GM12873 (cell line): ENCODE data around the gene CISTR.

Source experiments
- TF ChIP-seq, protein P1 (sequence below): IDR thresholded peaks from 2 replicates; pipeline ENCODE4 v1.5.1; 2012; ENCODE audit warnings: low read depth, mild to moderate bottlenecking, moderate library complexity, low read length, control low read depth; ENCODE audit not compliant: insufficient read depth; ENCODE audit errors: missing control alignments

CISTR gene

DNA sequence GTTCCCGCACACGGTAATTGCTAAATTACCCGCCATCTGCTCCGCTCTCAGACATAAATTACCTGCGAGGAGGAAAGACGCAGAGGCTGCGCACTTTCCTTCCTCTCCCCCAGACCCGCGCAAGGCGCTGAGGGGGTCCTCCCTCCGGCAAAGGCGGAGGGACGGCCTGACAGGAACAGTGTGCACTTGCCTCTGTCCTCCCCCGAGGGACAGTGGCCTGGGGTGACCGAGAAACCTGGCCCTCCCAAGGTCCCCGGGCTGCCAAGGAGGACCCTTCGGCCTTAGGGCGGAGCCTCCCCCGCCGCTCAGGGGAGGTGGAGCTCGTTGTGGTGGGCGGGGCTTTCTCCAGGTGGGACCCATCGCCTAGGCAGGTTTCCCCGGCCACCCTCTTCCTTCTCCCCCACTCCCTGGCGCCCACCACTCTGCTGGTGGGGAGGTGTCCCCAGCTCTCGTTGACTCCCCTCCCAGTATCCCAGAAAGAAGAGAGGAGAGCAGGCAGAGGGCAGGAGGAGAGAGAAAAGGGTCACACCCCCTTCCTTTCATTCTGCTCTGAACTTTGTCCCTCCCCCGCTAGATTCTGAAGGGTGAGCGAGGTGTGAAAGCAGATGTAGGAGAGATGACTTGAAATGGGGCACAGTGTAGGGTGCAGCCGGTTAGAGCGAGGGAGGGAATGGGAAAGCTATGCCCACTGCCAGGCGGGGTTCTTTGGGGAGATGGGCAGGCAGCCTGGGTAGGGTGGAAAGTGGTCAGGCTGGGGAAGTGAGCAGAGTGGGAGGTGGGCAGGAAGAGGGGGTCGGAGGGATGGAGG is 13.2 kb downstream of the CISTR start:
- TF ChIP-seq, protein P1, sequence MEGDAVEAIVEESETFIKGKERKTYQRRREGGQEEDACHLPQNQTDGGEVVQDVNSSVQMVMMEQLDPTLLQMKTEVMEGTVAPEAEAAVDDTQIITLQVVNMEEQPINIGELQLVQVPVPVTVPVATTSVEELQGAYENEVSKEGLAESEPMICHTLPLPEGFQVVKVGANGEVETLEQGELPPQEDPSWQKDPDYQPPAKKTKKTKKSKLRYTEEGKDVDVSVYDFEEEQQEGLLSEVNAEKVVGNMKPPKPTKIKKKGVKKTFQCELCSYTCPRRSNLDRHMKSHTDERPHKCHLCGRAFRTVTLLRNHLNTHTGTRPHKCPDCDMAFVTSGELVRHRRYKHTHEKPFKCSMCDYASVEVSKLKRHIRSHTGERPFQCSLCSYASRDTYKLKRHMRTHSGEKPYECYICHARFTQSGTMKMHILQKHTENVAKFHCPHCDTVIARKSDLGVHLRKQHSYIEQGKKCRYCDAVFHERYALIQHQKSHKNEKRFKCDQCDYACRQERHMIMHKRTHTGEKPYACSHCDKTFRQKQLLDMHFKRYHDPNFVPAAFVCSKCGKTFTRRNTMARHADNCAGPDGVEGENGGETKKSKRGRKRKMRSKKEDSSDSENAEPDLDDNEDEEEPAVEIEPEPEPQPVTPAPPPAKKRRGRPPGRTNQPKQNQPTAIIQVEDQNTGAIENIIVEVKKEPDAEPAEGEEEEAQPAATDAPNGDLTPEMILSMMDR: no peak

GRCh38 chr12:53737951-53738405 is 13.8 kb downstream of the CISTR start:
- TF ChIP-seq, protein P1: no peak

- TF ChIP-seq, protein P1: no peak
Observed at GRCh38 chr12:53737093-53737808, 14.5 kb downstream of the CISTR start.

- TF ChIP-seq, protein P1: no peak
Observed at GRCh38 chr12:53736592-53736991, 15.2 kb downstream of the CISTR start.

- TF ChIP-seq, protein P1: no peak
Observed at GRCh38 chr12:53735556-53735955, 16.2 kb downstream of the CISTR start.

DNA sequence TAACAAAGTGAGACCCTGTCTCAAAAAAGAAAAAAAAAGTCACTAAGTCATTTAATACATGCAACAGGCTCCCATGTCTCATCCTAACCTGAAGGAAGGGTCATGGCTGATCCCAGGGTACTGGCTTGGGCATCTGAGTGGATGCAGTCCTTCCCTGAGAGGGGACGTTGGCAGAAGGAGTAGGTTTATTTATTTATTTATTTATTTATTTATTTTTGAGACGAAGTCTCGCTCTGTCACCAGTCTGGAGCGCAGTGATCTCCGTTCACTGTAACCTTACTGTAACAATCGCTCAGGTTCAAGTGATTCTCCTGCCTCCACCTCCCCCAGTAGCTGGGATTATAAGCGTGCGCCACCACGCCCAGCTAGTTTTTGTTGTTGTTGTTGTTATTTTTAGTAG is 17.4 kb downstream of the CISTR start:
- TF ChIP-seq, protein P1: no peak

GRCh38 chr12:53733807-53734200 is 18.0 kb downstream of the CISTR start:
- TF ChIP-seq, protein P1: no peak
